HG03521 (cell line): ENCODE data around the gene CNNM4.
A peak's percentile ranks its signal among the peaks of the same experiment; 100 is the strongest.

ENCODE experiments used
- ATAC-seq: cut with Tn5 transposase; IDR thresholded peaks from one replicate; pipeline ENCODE4 v1.9.1; 2021; ENCODE audit warnings: mild to moderate bottlenecking, moderate library complexity; ENCODE audit not compliant: unreplicated experiment

The CNNM4 gene

GRCh38 chr2:96757477-96757860 is 3.2 kb upstream of the CNNM4 start:
- ATAC-seq = no peak

GRCh38 chr2:96758987-96759386 is 1.7 kb upstream of the CNNM4 start:
- ATAC-seq = no peak

GRCh38 chr2:96759548-96759947 is 1.2 kb upstream of the CNNM4 start:
- no peak for ATAC-seq

GRCh38 chr2:96760986-96761832 is 507 bp downstream of the CNNM4 start:
- ATAC-seq = peak; percentile 0

- no peak for ATAC-seq
Measured at GRCh38 chr2:96762529-96763311, 2.0 kb downstream of the CNNM4 start.

GRCh38 chr2:96763511-96764252 is 3.0 kb downstream of the CNNM4 start:
- ATAC-seq = no peak

- no peak for ATAC-seq
Measured at GRCh38 chr2:96764253-96764637, 3.5 kb downstream of the CNNM4 start.

- ATAC-seq = no peak
Measured at GRCh38 chr2:96767135-96767871, 6.6 kb downstream of the CNNM4 start.

GRCh38 chr2:96768083-96768561 is 7.4 kb downstream of the CNNM4 start:
- no peak for ATAC-seq

- ATAC-seq = no peak
Measured at GRCh38 chr2:96769814-96770213, 9.1 kb downstream of the CNNM4 start.

GRCh38 chr2:96770442-96771202 is 9.9 kb downstream of the CNNM4 start:
- no peak for ATAC-seq

GRCh38 chr2:96771796-96772618 is 11.3 kb downstream of the CNNM4 start:
- ATAC-seq = no peak

GRCh38 chr2:96772903-96773671 is 12.4 kb downstream of the CNNM4 start:
- ATAC-seq = no peak

- ATAC-seq = no peak
Measured at GRCh38 chr2:96773922-96774321, 13.2 kb downstream of the CNNM4 start.

- ATAC-seq = no peak
Measured at GRCh38 chr2:96775160-96775559, 14.5 kb downstream of the CNNM4 start.

- ATAC-seq = no peak
Measured at GRCh38 chr2:96783388-96783787, 22.7 kb downstream of the CNNM4 start.

- ATAC-seq = no peak
Measured at GRCh38 chr2:96787411-96787810, 26.7 kb downstream of the CNNM4 start.
